GM19468 (cell line): ENCODE data around the gene KRT78.

Experiments
- ATAC-seq: cut with Tn5 transposase; IDR thresholded peaks from one replicate; pipeline ENCODE4 v1.9.1; 2021; ENCODE audit warnings: mild to moderate bottlenecking, moderate library complexity, moderate number of reproducible peaks; ENCODE audit not compliant: unreplicated experiment; ENCODE audit errors: extremely low read depth

The KRT78 gene

DNA sequence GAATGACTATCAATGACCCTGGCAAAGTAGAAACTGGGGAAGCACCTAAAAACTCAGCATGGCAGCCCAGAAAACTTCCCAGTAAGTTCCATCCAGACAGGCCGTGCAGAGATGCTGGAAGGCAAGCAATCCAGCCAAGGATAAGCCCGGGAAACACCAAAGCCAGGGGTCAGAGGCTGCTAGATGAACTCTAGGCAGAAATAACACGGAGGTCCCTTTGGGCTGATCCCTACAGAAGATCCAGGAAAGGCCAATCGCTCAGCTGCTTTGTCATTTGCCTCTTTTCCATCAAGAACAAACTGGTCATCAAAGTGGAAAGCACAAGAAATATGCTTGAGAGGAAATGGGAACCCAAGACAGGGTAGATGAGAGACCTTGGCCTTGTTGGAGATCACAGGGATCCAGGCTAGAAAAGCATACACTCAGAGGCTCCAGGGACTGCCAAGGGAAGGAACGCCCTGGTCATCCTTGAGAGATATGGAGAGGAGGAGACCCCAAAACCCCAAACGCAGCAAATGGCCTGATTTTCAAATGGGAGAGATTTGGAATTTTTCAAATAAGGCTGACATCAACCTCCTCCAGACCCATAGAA is 21.2 kb downstream of the KRT78 start:
- ATAC-seq = no peak

DNA sequence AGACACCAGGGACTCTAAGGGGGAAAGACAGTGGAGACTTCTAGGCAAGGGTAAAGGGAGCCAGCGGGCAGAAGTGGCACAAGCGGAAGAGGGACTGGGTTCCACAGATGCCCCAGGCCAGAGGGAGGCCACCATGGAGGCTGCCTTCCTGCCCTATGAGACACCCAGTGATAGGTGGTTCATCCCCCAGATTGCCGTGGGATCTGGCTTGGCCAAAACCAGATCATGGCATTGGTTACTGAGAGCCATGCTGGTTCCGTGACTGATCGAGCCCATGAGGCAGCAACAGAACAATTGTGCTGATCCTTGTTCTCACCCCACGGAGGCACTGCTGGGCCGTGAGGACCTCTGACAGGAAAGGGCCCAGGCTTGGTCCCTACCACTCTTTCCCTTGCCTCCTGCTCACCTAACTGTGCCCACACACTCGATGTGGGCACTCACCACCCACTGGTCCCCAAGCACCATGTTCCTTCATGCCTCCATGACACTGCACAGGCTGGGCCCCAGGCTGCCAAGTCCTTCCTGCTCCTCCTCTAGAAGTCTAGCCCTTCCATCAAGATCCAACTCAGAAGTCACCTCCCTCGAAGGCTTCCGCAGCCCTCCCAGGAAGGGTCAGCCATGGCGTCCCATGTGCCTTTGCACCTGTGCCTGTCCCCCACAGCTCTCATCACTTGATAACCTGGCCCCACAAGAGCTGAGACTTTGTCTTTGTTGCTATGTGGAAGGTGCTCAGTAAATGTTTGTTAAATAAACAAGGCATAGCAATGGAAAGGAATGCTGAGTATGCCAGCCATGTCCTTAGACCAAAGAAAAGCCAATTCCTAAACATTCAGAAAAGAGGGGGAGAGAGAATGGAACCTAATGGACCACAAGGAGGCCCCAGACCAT is 21.9 kb downstream of the KRT78 start:
- ATAC-seq = no peak

DNA sequence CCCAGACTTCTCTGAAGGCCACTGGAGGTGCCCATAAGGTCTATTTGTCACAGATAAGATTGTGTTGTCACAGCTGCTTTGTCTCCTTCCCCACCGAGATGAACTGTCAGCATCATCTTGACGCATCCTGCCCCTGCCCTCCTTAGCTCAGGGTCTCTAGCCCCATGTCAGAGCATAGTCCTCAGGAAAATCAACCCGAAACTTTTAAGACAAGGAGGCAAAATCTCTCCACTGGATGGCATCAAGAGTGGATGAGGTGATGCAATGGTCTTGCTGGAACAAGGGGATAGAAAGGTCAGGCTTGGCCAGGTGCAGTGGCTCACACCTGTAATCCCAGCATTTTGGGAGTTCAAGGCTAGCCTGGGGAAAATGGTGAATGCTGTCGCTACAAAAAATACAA is 22.8 kb downstream of the KRT78 start:
- no peak for ATAC-seq

DNA sequence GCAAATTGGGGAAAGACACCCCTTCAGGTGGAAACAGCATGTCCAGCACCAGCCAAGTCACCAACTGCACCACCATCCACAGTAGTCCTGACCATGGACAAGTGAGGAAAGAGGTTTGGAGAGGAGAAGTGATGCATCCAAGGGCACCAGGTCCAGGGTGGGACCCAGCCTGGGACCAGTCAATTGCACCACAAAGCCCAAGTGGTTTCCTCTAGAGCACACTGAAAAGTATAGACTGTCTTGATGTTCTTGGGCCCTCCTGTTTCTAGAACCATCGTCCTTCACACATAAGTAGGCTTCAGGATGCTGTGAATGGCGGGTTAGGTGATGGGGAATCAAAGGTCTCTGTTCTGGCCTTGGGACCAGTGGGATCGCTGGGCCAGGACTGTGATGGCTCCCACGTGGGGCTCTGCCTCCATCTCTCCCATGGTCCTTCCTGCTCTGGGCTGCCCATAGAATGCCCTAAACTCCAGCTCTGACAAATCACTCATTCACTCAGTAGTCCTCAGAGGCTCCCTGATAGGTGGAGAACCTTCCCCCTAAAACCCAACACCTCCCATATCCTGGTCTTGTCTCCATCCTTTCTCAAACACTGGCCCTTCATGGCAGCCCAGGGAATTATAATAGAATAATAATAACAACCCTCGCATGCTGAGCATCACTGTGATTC is 23.9 kb downstream of the KRT78 start:
- no peak for ATAC-seq

DNA sequence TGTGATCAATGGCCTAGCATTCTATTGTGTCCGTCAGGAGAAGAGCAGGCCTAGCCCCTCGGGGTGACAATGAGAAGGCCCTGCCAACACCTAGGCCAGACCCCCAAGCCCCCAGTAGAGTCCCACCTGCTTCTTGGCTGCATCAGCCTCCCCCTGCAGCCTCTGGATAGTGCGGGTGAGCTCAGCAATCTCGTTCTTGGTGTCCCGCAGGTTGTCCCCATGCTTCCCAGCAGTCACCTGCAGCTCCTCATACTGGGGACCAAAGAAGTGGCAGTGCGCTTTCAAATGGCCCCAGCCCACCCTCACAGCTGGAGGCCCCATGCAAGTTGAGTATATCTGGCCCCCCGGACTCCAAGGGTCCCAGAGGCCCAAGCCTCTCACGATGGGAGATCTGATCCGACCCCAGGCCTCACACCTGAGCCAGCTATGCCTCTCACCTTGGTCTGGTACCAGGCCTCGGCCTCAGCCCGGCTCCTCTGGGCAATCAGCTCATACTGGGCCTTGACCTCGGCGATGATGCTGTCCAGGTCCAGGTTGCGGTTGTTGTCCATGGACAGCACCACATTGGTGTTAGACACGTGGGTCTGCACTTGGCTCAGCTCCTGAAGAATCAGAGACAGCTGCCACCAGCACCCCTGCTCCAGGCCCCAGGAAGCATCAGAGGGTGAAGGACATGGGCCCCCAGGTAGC is 24.9 kb downstream of the KRT78 start:
- ATAC-seq = no peak

DNA sequence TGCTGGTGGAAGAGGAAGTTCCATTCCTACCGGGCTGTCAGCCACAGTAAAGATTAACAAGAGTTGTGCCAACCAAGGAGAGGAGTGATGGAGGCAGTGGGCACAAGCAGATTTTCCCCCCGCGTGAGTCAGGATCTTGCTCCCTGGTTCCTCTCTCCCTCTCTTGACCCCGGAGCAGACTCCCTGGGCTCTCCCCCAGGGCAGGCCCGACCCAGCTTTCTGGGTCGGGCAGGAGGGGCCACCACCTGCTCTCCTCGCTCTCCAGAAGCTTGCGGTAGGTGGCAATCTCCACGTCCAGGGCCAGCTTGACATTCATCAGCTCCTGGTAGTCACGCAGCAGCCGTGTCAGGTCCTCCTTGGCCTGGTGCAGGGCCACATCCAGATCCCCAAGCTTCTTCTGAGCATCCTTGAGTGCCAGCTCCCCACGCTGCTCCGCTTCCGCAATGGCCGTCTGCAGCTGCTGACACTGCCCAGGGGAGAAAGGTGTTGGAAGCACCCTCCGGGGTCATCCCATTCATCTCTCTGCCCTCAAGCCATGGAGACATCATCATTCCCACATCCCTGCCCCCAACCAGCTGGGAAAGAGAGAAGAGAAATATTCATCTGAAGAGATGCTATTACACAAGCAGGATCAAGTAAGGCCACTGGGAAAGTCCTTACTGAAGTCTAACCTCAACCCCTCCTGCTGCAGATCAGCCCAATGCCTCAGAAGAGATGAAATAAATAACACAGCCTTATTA is 25.9 kb downstream of the KRT78 start:
- ATAC-seq = no peak

DNA sequence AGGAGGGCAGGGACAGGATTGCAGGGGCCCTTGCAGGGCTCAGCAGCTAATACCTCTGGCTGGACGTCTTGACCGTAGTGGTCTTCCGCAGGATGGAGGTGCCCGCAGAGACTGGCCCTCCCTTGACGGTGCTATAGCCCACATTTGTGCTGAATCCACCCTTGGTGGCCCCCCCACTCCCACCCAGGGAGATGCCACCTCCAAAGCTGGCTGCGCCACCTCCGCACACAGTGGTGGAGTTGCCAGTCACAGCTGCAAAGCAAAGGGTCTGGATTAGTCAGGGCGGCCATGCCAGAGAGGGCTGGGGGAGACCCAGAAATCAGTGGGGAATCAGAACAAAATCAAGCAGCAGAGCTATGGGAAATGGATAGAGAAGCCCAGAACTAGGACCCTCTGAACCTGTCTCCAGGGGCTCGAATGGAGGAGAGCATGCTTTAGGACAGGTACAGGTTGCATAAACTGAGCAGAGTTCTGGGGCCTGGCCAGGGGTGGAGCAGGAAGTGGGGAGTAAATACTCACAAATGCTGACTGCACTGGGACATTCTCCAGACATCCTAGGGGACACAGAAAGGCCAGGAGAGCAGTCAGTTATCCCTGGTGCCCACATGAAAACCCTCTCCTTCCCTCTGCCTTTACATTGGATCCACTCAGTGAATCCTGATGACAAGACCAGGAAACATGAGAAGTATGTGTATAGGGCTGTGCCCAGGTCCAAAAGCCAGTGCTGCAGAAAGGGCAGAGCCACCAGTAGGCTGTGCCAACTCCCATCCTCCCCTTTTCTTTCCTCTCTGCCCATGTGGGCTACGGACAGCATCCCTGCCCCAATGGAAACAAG is 26.8 kb downstream of the KRT78 start:
- ATAC-seq = no peak

DNA sequence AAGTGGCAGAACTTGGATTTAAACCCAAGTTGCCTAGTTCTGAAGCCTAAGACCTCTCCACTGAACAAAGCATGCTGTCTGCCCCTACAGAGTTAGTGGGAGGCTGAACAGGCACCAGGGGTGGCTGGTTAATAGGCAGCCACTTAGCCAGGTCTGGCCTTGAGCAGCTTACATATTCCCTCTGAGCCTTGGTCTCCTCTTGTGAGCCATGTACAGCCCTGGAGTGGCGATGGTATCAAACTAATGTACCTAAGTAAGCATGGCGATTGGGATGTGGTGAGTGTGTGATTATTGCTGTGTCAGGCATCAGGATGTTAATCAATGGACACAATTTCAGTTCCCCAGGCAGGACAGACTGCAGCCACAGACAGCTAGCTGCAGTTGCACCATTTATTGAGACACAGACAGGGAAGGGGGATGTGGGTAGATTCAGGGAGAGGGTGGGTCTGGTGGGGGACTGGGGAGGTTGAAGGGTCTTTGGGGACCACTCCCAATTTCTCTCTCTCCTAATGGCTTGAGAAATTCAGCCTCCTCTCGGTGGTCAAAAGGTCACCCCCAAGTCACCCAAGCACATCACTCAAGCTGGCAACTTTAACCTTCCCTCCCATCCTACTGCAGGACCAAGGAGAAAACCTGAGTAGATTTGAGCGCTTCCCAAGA is 27.6 kb downstream of the KRT78 start:
- ATAC-seq = no peak

DNA sequence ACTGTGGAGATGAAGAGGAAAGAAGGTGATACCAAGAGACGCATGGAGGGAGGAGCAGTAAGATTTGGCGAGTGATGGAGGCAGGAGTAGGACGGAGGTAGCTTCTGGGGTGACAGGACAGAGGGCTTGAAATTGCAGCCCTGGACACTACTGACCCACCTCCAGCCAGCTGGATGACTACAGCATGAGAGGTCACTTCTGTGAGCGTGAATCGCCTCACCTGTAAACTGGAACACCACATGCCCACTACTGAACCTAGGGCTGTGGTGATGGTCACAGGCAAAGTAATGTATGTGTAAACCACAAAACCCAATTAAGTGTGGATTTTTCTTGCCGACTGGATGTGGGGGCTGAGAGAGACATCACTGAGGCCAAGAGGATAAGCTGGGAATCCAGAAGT is 28.3 kb downstream of the KRT78 start:
- no peak for ATAC-seq

DNA sequence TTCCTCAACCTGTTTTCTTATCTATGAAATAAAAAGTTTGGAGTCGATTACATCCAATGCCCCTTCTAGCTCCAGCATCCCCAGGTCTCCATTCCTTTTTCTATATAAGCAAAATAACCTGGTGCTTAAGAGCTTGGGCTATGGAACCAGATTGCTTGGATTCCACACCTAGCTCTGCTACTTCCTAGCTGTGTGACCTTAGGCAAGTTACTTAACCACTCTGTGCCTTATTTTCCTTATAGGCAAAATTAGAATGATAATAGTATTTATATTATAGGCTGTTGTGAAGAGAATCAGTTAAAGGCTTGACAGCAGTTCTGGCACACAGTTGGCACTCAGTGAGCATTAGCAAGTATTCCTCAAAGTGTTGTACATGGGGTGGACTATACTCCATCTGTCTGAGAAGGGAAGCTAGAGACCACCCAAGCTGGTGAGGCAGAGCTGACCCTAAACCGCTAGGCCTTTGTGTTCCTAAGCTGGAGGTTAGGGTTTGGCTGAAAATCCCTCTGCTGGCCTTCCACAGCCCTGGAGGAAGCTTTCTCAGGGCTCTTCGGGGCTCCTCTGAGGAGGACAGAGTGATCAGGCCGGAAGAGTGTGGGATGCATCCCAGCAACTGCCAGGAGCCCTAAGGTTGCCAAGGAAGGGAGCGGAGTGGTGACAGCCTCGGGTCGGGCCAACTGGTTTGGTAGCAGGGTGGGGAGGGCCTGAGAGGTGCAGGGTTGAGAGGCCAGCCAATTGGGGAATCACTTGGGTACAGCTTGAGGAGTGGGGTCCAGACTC is 28.9 kb downstream of the KRT78 start:
- ATAC-seq = no peak

DNA sequence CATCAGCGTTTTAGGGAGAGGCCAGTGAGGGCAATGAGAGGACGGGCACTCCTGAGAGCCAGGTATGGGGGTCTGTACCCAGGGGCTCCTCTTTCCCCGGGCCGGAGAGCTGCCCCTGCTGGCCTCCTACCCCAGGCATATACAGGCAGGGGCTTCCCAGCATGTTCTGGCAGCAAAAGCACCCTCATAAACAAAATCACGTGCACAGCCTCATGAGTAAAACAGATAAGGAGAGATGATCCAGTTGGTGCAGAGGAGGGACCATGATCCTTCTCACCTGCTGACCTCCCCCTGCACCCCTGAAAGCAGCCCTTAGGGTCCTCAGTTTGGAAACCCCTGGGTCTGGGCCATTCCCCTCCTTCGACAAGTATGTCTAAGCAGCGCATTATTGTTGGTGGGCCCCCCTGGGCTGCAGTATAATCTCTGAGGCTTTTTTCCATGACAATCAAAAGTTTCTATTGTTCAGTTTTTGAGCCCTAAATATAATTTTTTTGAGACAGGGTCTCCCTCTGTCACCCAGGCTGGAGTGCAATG is 29.8 kb downstream of the KRT78 start:
- no peak for ATAC-seq

DNA sequence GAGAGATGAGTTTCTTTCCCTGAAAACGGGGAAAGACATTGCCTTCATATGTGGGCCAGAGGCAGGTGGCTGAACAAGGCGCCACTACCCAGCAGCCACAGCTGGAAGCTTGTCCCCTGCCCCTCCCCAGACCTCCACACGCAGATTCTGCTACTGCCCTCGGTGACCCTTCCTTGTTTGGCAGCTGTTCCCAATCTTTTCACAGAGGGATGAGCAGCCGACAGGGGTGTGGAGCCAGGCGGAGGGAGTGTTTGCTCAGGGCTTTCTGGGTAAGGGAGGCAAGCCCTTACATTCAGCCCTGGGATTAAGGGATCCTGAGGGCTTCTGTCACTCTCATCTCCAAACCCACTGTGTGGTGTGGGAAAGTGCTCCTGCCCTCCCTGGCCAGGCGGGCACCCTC is 30.4 kb downstream of the KRT78 start:
- no peak for ATAC-seq

DNA sequence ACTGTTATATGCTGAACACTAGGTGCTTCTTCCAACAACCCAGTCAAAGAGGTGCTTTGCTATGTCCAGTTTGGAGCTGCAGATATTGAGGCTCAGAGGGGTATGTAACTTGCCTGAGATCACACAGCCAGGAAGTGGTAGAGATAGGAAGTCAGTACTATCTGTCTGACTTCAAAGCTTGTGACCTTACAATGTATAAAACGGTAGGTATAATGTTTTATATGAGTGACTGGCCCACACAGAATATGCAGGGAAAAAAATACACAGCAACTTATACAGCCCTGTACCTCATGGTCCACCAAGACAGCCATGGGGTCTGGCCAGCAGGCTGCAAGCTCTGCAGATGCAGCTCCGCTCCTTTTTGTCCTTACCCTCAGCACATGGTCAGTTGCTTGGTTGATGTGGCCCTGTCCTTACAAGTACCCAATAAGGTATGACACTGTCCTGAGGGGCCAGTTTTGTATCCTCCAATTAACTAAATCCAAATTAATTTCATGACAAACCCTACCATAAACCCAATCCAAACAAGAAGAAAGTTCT is 31.0 kb downstream of the KRT78 start:
- no peak for ATAC-seq

DNA sequence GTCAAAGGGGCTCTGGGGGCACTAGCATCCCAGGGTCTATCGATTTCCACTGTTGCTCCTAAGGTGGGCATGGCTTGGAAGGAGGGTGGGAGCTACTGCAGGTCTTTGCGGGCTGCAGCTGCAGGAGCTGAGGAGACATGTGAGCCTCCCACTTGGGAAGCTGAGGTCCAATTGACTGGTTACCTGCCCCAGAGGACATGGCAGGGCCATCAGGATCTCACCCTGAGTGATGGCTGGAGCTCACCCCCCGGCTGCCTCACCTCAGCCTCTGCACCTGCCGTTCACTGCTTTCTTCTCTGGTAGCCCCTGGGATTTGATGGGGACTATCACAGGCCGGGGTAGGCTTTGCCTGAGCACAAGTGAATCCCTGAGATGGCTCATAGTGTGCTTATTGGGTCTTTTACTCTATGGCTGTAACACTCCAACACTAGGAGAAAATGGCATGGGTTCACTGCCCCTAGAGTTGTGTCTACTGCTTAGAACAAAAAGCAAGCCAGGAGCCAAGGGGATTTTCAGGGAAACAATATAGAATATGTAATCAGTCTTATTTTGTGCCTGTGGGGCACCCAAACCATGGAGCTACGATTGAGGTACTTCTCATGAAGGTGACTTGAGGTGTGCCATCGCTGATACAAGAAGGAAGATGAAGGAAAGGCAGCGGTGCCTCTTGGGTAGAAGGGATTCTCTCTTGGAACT is 31.6 kb downstream of the KRT78 start:
- ATAC-seq = no peak

DNA sequence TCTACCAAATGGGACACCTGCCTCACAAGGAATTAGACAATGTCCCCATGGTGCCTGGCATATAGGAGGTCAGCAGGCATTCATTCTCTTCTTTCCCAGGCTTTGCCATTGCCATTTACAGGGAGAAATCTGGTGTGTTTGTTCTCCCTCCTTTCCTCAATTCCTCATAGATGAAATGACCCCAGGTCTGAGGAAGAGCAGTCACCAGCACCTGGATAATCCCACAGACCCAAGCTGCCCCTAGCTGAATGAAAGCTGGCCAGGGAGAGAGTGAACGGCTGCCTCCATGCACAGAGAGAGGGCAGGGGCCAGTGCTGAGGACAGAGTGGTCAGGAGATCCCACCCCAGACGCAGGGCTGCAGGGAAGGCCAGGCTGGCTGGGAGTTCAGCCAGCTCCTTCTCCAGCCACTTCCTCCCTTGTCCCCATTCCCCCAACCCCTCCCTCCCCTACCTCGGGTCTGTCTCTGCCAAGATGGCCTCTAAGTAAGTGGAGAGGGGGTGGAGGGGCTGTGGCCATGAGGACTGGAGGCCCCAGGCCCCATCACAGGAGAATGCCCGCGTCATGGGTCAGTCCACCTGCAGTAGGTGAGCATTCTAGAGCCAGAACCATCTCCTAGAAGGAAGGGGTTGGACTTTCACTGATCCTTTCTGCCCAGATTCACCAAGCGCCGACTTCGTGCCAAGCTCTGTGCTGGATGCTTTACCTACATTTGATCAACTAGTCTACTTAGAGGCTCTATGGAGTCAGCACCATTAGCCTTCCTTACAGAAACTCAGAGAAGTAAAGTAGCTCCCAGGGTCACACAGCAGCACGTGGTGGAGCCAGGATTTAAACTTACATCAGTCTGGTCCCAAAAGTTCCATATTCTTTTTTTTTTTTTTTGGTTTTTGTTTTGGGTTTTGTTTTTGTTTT is 32.9 kb downstream of the KRT78 start:
- ATAC-seq = no peak

DNA sequence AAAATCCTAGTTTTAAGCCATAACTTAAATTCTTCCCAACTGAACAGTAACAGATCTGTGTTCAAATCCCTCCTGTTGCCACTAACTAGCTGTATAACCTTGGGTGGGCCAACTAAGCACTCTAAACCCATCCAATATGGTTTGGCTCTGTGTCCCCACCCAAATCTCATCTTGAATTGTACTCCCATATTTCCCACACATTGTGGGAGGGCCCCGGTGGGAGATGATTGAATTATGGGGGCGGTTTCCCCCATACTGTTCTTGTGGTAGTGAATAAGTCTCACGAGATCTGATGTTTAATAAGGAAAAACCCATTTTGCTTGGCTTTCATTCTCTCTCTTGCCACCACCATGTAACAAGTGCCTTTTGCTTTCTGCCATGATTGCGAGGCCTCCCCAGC is 33.6 kb downstream of the KRT78 start:
- no peak for ATAC-seq
